Testis (tissue), 2 donors: ENCODE results near the gene POLE.

Experiments
- POLR2A ChIP-seq: fragments of 450-650 bp; IDR thresholded peaks from one replicate; pipeline ENCODE4 v1.6.1; 2017; ENCODE audit warnings: antibody characterized with exemption, mild to moderate bottlenecking, moderate library complexity
- TF ChIP-seq, protein P1 (sequence below), 3 experiments: fragments of 450-650 bp in 2 of 3; fragments of 200-600 bp in 1 of 3; sonication (generic) in 1 of 3; IDR thresholded peaks; one replicate each; pipeline ENCODE4 v1.5.1; 2016 to 2019; ENCODE audit warnings: antibody characterized with exemption in 3 of 3, mild to moderate bottlenecking in 2 of 3, moderate library complexity in 1 of 3

DNA sequence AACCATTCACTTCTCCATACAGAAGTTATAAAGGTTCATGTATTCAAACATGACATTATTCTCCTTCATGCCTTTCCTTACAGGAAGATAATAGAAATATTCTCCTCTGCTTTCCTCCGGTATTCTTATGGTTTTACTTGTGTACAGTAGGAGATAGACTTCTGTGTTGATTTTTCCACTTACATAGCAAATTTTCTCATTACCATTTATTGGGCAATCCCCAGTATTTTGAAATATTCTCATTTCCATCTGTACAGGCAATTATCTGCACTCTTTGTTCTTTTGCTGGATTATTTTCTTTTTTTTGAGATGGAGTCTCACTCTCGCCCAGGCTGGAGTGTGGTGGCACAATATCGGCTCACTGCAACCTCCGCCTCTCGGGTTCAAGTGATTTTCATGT lies 11.2 kb upstream of the POLE start:
- TF ChIP-seq, protein P1, sequence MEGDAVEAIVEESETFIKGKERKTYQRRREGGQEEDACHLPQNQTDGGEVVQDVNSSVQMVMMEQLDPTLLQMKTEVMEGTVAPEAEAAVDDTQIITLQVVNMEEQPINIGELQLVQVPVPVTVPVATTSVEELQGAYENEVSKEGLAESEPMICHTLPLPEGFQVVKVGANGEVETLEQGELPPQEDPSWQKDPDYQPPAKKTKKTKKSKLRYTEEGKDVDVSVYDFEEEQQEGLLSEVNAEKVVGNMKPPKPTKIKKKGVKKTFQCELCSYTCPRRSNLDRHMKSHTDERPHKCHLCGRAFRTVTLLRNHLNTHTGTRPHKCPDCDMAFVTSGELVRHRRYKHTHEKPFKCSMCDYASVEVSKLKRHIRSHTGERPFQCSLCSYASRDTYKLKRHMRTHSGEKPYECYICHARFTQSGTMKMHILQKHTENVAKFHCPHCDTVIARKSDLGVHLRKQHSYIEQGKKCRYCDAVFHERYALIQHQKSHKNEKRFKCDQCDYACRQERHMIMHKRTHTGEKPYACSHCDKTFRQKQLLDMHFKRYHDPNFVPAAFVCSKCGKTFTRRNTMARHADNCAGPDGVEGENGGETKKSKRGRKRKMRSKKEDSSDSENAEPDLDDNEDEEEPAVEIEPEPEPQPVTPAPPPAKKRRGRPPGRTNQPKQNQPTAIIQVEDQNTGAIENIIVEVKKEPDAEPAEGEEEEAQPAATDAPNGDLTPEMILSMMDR (IDR thresholded peaks at IDR 0.05): no peak
- TF ChIP-seq POLR2A: no peak
